ENCODE data around the gene LRRC66. TPM values are rescaled to one million over a fixed set of nuclear protein-coding genes. Genes with fewer than 3 reads are reported as not detected.
A peak's percentile ranks its signal among the peaks of the same experiment; 100 is the strongest.

Gene LRRC66
- total and polyA plus RNA-seq, 2 of the 13 experiments (the other 11 are each of a cell fraction or from before 2014, with no cell fraction given): not detected

GRCh38 chr4:52051615-52052474 lies 31.7 kb upstream of the LRRC66 start (continued):
- TF ChIP-seq ZBTB34 (CRISPR knock-in tag; IDR thresholded peaks at IDR 0.05): peak; percentile 16; the same call in 1 of the 2 replicates
- TF ChIP-seq GFI1 (CRISPR knock-in tag; IDR thresholded peaks at IDR 0.05; ENCODE audit: borderline replicate concordance): no peak
- TF ChIP-seq ZNF230 (CRISPR knock-in tag; IDR thresholded peaks at IDR 0.05): no peak
- TF ChIP-seq TRAFD1 (CRISPR knock-in tag; IDR thresholded peaks at IDR 0.05; ENCODE audit: borderline replicate concordance): 0 out of 2 replicates have a peak, but pooled peaks have one; percentile 43
- peak; percentile 67; the same call in 1 of the 2 replicates for TF ChIP-seq TAF1 (CRISPR knock-in tag; IDR thresholded peaks at IDR 0.05)
- TF ChIP-seq ZNF253 (CRISPR knock-in tag; IDR thresholded peaks at IDR 0.05; ENCODE audit: borderline replicate concordance): no peak
- no peak for TF ChIP-seq SRSF4 (IDR thresholded peaks at IDR 0.05; ENCODE audit: low read depth, low read length, poor library complexity, severe bottlenecking)
- TF ChIP-seq TP53 (CRISPR knock-in tag; conservative IDR thresholded peaks at IDR 0.05): peak; percentile 99
- TF ChIP-seq PREB (CRISPR knock-in tag; IDR thresholded peaks at IDR 0.05): no peak
- no peak for TF ChIP-seq ZZZ3 (CRISPR knock-in tag; IDR thresholded peaks at IDR 0.05; ENCODE audit: borderline replicate concordance)
- TF ChIP-seq ZNF142 (CRISPR knock-in tag; IDR thresholded peaks at IDR 0.05): no peak; the same call in 1 of the 2 replicates
- no peak for TF ChIP-seq MBNL3 (CRISPR knock-in tag; conservative IDR thresholded peaks at IDR 0.05)
- TF ChIP-seq EP300 (IDR thresholded peaks at IDR 0.05; ENCODE audit: low read depth in 2 of 2, low read length in 2 of 2): no peak
- TF ChIP-seq EP300 (CRISPR knock-in tag; IDR thresholded peaks at IDR 0.05; ENCODE audit: borderline replicate concordance): no peak
- TF ChIP-seq NR2F1 (CRISPR knock-in tag; IDR thresholded peaks at IDR 0.05): no peak
- TF ChIP-seq RFXANK (CRISPR knock-in tag; IDR thresholded peaks at IDR 0.05): no peak
- TF ChIP-seq SP2 (CRISPR knock-in tag; IDR thresholded peaks at IDR 0.05): no peak
- TF ChIP-seq REL (CRISPR knock-in tag; conservative IDR thresholded peaks at IDR 0.05): peak; percentile 79
- peak; percentile 44; the same call in 1 of the 2 replicates for TF ChIP-seq ZC3H13 (CRISPR knock-in tag; IDR thresholded peaks at IDR 0.05)

All from HepG2 (cell line).